ENCODE measurements around the gene FAM8A1.

The FAM8A1 gene

GRCh38 chr6:17599877-17600526 lies at the start of gene FAM8A1:
Gene FAM8A1, plus strand, starts transcription at chr6:17600302. Its CDS starts 108 bp downstream, at chr6:17600410.
- in situ Hi-C loops (cut with HindIII; ENCODE audit: low sequenced_read_pairs) = loop anchor here (25.0 kb wide), 1 partner anchor 438 kb away; no protein-coding TSS in a partner anchor

- in situ Hi-C loops (cut with HindIII; ENCODE audit: low sequenced_read_pairs) = no loop called here
Observed at GRCh38 chr6:17551383-17551958, 48.6 kb upstream of the FAM8A1 start.

GRCh38 chr6:17552861-17553260 lies 47.2 kb upstream of the FAM8A1 start:
- in situ Hi-C loops (cut with HindIII; ENCODE audit: low sequenced_read_pairs) = no loop called here

- in situ Hi-C loops (cut with HindIII; ENCODE audit: low sequenced_read_pairs) = no loop called here
Observed at GRCh38 chr6:17556014-17556413, 44.1 kb upstream of the FAM8A1 start.

GRCh38 chr6:17562636-17563035 lies 37.5 kb upstream of the FAM8A1 start:
- in situ Hi-C loops (cut with HindIII; ENCODE audit: low sequenced_read_pairs) = no loop called here

GRCh38 chr6:17565399-17565798 lies 34.7 kb upstream of the FAM8A1 start:
- in situ Hi-C loops (cut with HindIII; ENCODE audit: low sequenced_read_pairs) = no loop called here

GRCh38 chr6:17574866-17575560 lies 25.1 kb upstream of the FAM8A1 start:
- in situ Hi-C loops (cut with HindIII; ENCODE audit: low sequenced_read_pairs) = loop anchor here (25.0 kb wide), 1 partner anchor 413 kb away; no protein-coding TSS in a partner anchor

GRCh38 chr6:17577059-17577458 lies 23.0 kb upstream of the FAM8A1 start:
- in situ Hi-C loops (cut with HindIII; ENCODE audit: low sequenced_read_pairs) = loop anchor here (25.0 kb wide), 1 partner anchor 415 kb away; no protein-coding TSS in a partner anchor

GRCh38 chr6:17580518-17581048 lies 19.5 kb upstream of the FAM8A1 start:
- in situ Hi-C loops (cut with HindIII; ENCODE audit: low sequenced_read_pairs) = loop anchor here (25.0 kb wide), 1 partner anchor 418 kb away; no protein-coding TSS in a partner anchor

GRCh38 chr6:17581282-17581681 lies 18.8 kb upstream of the FAM8A1 start:
- in situ Hi-C loops (cut with HindIII; ENCODE audit: low sequenced_read_pairs) = loop anchor here (25.0 kb wide), 1 partner anchor 419 kb away; no protein-coding TSS in a partner anchor

- in situ Hi-C loops (cut with HindIII; ENCODE audit: low sequenced_read_pairs) = loop anchor here (25.0 kb wide), 1 partner anchor 422 kb away; no protein-coding TSS in a partner anchor
Observed at GRCh38 chr6:17583811-17584210, 16.3 kb upstream of the FAM8A1 start.

GRCh38 chr6:17584241-17584803 lies 15.8 kb upstream of the FAM8A1 start:
- in situ Hi-C loops (cut with HindIII; ENCODE audit: low sequenced_read_pairs) = loop anchor here (25.0 kb wide), 1 partner anchor 422 kb away; no protein-coding TSS in a partner anchor

- in situ Hi-C loops (cut with HindIII; ENCODE audit: low sequenced_read_pairs) = loop anchor here (25.0 kb wide), 1 partner anchor 424 kb away; no protein-coding TSS in a partner anchor
Observed at GRCh38 chr6:17585766-17586490, 14.2 kb upstream of the FAM8A1 start.

GRCh38 chr6:17586623-17587022 lies 13.5 kb upstream of the FAM8A1 start:
- in situ Hi-C loops (cut with HindIII; ENCODE audit: low sequenced_read_pairs) = loop anchor here (25.0 kb wide), 1 partner anchor 424 kb away; no protein-coding TSS in a partner anchor

GRCh38 chr6:17588011-17588410 lies 12.1 kb upstream of the FAM8A1 start:
- in situ Hi-C loops (cut with HindIII; ENCODE audit: low sequenced_read_pairs) = loop anchor here (25.0 kb wide), 1 partner anchor 426 kb away; no protein-coding TSS in a partner anchor

- in situ Hi-C loops (cut with HindIII; ENCODE audit: low sequenced_read_pairs) = loop anchor here (25.0 kb wide), 1 partner anchor 427 kb away; no protein-coding TSS in a partner anchor
Observed at GRCh38 chr6:17589406-17590096, 10.6 kb upstream of the FAM8A1 start.

GRCh38 chr6:17591287-17591686 lies 8.8 kb upstream of the FAM8A1 start:
- in situ Hi-C loops (cut with HindIII; ENCODE audit: low sequenced_read_pairs) = loop anchor here (25.0 kb wide), 1 partner anchor 429 kb away; no protein-coding TSS in a partner anchor

GRCh38 chr6:17593246-17593645 lies 6.9 kb upstream of the FAM8A1 start:
- in situ Hi-C loops (cut with HindIII; ENCODE audit: low sequenced_read_pairs) = loop anchor here (25.0 kb wide), 1 partner anchor 431 kb away; no protein-coding TSS in a partner anchor

GRCh38 chr6:17596085-17596484 lies 4.0 kb upstream of the FAM8A1 start:
- in situ Hi-C loops (cut with HindIII; ENCODE audit: low sequenced_read_pairs) = loop anchor here (25.0 kb wide), 1 partner anchor 434 kb away; no protein-coding TSS in a partner anchor
